Measurements from ENCODE around the gene IQCE.

IQCE gene

DNA sequence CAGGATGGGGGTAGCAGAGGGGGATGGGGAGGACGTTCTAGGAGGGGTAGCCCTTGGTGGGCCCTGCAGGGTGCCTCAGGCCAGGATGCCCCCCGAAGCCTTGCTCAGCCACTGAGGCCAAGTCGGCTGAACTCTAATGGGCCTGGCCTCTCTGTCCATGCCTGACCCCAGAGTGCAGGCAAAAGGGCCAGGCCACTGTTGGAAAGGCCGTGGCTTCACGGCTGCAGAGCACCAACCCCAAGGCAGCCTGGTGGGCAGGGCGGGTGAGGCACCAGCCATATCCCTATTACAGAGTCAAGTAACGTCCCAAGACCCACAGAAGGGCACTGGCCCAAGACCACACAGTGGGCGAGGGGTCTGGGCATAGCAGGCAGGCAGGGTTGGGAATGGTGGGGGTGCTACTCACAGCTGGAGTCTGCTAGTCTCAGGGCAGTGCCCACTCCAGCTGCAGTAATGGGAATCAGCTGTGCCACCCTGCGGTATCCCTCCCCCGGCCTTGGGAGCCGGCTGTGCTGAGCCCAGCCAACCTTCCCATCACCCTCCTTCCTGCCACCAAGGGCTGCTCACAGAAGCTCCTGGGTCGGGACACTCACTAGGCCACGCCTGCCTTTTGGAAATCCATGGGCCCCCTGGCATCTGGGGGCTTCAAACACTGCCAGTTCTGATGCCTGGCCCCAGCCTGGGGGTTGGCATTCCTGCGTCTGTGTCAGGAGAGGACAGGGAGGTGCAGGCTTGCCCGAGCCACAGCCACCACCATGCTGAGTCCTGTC, 43.2 kb upstream of the IQCE start:
- DNase-seq (ENCODE audit: extremely low read depth, insufficient read length), result no peak
- TF ChIP-seq, protein P1, sequence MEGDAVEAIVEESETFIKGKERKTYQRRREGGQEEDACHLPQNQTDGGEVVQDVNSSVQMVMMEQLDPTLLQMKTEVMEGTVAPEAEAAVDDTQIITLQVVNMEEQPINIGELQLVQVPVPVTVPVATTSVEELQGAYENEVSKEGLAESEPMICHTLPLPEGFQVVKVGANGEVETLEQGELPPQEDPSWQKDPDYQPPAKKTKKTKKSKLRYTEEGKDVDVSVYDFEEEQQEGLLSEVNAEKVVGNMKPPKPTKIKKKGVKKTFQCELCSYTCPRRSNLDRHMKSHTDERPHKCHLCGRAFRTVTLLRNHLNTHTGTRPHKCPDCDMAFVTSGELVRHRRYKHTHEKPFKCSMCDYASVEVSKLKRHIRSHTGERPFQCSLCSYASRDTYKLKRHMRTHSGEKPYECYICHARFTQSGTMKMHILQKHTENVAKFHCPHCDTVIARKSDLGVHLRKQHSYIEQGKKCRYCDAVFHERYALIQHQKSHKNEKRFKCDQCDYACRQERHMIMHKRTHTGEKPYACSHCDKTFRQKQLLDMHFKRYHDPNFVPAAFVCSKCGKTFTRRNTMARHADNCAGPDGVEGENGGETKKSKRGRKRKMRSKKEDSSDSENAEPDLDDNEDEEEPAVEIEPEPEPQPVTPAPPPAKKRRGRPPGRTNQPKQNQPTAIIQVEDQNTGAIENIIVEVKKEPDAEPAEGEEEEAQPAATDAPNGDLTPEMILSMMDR (IDR thresholded peaks at IDR 0.05; ENCODE audit: insufficient read depth, low read length, poor library complexity, severe bottlenecking), result no peak
- Histone ChIP-seq H3K36me3 (ENCODE audit: control insufficient read depth, insufficient read depth, low read length) (no peaks in the 10 kb centered on the region), H3K4me3 (replicated peaks; ENCODE audit: low read depth, low read length) (no peak overlapping the region), H3K27me3 (replicated peaks; ENCODE audit: control insufficient read depth, insufficient read depth, low read length) (no peaks in the 10 kb centered on the region; the same call in 1 of the 2 replicates)

DNA sequence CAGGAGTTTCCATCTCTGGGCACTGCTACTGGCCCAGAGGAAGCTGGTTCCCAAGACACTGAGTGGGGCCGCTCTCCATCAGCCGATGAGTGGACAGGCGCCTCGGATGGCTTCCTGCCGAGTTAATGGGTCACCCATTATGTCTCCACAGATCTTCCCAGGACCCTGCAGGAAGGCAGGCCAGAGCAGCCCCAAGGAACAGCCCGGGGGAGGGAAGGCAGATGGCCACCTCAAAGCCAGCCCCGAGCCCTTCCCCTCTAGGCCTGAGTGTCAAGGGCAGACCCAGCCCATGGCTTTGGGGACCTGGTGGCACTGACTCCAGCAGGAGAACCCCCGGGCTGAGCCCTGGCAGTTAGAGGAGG, 42.6 kb upstream of the IQCE start:
- Histone ChIP-seq H3K4me3 (replicated peaks; ENCODE audit: low read depth, low read length) (no peak overlapping the region), H3K27me3 (replicated peaks; ENCODE audit: control insufficient read depth, insufficient read depth, low read length) (no peaks in the 10 kb centered on the region; the same call in 1 of the 2 replicates), H3K36me3 (ENCODE audit: control insufficient read depth, insufficient read depth, low read length) (no peaks in the 10 kb centered on the region)
- DNase-seq (ENCODE audit: extremely low read depth, insufficient read length), result no peak
- TF ChIP-seq, protein P1 (IDR thresholded peaks at IDR 0.05; ENCODE audit: insufficient read depth, low read length, poor library complexity, severe bottlenecking), result no peak

DNA sequence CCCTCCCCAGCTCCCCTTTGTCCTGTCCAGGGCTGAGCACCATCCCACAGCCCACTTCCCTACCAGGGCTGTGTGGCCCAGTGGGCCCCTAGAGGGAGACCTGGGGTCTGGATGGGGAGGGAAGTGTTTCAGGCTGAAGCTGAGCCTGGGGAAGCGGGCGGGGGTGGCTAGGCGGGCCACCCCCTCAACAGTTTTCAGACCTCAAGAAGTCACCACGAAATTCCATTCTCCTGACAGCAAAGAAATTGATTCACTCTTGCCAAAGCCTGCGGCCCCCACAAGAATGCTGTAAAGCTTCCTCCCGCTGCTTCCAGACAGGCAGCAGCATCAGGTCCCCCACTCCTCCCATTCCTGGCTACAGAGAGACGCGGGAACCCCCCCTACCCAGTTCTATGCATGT, 41.8 kb upstream of the IQCE start:
- no peak for DNase-seq (ENCODE audit: extremely low read depth, insufficient read length)
- TF ChIP-seq, protein P1 (IDR thresholded peaks at IDR 0.05; ENCODE audit: insufficient read depth, low read length, poor library complexity, severe bottlenecking), result no peak

DNA sequence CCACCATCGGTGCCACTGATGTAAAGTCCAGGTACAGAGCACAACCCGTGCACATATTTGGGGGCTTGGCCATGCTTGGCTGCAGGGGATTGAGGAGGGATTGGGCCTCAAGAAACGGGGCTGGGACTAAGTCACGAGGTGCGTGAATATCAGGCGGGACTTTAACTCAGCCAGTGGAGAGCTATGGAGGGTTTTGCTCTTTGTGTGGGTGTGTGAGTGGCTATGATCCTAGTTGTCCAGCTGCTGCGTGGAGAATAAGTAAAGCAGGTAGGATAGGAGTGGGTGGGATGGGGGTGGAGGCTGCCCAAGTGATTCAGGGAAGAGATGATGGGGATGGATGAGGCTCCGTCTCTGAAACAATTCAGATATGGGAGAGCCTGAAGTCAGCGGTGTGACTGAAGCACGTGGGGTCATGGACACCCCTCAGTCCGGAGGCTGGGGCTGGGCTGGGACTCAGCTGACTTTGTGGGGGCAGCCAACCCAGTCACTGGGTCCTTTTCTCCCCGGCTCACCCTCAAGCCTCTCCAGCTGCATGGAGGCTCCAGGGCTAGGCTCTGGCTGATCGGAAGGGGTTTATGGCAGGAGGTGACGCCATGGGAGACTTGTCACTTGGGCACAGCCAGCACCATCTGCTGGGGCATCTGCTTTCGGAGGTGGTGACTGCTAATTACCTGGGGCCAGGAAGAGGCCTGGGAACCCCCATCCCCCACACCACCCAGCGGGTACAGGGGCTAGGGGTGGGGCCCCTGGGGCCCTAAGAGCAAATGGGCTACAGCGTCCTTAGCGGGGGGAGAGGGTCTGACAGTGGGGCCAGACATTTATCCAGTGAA, 40.9 kb upstream of the IQCE start:
- TF ChIP-seq, protein P1 (IDR thresholded peaks at IDR 0.05; ENCODE audit: insufficient read depth, low read length, poor library complexity, severe bottlenecking), result no peak
- no peak for DNase-seq (ENCODE audit: extremely low read depth, insufficient read length)
- no peaks in the 10 kb centered on the region for H3K36me3 ChIP-seq (ENCODE audit: control insufficient read depth, insufficient read depth, low read length)
- no peak overlapping the region for H3K4me3 ChIP-seq (replicated peaks; ENCODE audit: low read depth, low read length)
- H3K27me3 ChIP-seq (replicated peaks; ENCODE audit: control insufficient read depth, insufficient read depth, low read length), result no peaks in the 10 kb centered on the region; the same call in 1 of the 2 replicates

More for the DNA sequence above, 41.8 kb upstream of the IQCE start:
- Histone ChIP-seq H3K36me3 (ENCODE audit: control insufficient read depth, insufficient read depth, low read length) (no peaks in the 10 kb centered on the region), H3K4me3 (replicated peaks; ENCODE audit: low read depth, low read length) (no peak overlapping the region), H3K27me3 (replicated peaks; ENCODE audit: control insufficient read depth, insufficient read depth, low read length) (no peaks in the 10 kb centered on the region; the same call in 1 of the 2 replicates)

DNA sequence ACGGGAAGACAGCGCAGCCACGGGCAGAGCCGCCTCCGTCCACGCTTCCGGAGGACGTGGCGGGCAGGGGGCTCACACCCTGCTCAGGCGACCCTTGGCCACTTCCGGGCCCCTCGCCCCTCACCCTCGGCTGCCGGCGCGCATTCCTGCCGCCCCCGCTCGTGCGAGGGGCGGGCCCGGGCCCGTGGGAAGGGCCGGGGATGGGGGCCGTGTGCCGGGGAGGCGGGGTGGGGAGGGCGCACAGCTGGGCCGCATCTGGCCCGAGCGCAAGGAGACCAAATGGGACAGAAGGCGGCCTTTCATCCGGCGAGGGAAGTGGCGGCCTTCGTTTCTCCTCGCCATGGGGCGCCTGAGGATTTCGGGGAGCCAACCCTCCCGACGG, 40.1 kb upstream of the IQCE start:
- Histone ChIP-seq H3K4me3 (replicated peaks; ENCODE audit: low read depth, low read length) (peak overlapping the region; percentile 58), H3K36me3 (ENCODE audit: control insufficient read depth, insufficient read depth, low read length) (no peaks in the 10 kb centered on the region), H3K27me3 (replicated peaks; ENCODE audit: control insufficient read depth, insufficient read depth, low read length) (no peaks in the 10 kb centered on the region; the same call in 1 of the 2 replicates)
- TF ChIP-seq, protein P1 (IDR thresholded peaks at IDR 0.05; ENCODE audit: insufficient read depth, low read length, poor library complexity, severe bottlenecking), result no peak
- no peak for DNase-seq (ENCODE audit: extremely low read depth, insufficient read length)

Data from GM06990 (cell line).